ENCODE measurements around the gene NUP188.

NUP188 gene

DNA sequence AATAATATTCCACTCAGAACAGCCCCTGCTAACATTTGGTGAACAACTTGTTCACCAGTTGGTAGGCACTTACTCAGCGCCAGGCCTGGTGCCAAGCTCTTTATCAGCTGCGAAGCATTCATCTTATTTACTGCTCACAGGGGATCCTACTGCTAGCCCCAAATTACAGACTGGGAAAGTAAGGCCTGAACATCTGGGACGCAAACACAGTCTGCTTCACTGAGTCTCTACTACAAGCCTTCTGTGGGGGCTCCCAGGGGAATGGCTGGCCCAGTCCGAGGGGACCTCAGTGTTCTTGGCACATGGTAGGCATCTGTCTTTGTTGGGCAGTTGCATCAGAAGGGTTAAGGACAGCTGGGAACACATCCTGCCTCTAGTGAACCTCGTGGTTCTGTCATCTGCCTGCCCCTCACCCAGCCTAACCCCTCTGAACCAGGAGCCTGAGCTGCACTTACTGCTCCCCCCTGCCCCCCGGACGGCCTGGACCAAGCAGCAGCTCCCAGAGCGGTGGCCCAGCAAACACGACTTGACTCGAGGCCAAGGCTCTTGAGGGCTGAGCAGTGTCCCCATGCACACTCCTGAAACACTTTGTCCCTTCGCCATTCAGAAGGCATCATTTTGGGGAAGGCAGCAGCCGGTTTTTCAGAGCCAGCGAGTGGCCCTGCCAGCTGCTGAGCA, 27.0 kb upstream of the NUP188 start, which contains the start of gene PHYHD1:
Gene PHYHD1, plus strand, starts transcription at position 602 of the 678 bp plus-strand sequence. CDS start 1,342 bp downstream, outside the sequence.
- TF ChIP-seq, protein P1, sequence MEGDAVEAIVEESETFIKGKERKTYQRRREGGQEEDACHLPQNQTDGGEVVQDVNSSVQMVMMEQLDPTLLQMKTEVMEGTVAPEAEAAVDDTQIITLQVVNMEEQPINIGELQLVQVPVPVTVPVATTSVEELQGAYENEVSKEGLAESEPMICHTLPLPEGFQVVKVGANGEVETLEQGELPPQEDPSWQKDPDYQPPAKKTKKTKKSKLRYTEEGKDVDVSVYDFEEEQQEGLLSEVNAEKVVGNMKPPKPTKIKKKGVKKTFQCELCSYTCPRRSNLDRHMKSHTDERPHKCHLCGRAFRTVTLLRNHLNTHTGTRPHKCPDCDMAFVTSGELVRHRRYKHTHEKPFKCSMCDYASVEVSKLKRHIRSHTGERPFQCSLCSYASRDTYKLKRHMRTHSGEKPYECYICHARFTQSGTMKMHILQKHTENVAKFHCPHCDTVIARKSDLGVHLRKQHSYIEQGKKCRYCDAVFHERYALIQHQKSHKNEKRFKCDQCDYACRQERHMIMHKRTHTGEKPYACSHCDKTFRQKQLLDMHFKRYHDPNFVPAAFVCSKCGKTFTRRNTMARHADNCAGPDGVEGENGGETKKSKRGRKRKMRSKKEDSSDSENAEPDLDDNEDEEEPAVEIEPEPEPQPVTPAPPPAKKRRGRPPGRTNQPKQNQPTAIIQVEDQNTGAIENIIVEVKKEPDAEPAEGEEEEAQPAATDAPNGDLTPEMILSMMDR (IDR thresholded peaks at IDR 0.05; ENCODE audit: control insufficient read depth, extremely low read depth, insufficient read depth), result no peak
- H3K4me3 ChIP-seq (ENCODE audit: low read depth, low read length), result no peak within 1 kb of the TSS
- no peak for DNase-seq (ENCODE audit: low read depth)

GRCh38 chr9:128921881-128922763, 25.4 kb upstream of the NUP188 start:
- H3K4me3 ChIP-seq (ENCODE audit: low read depth, low read length), result no peak overlapping the region
- TF ChIP-seq, protein P1 (IDR thresholded peaks at IDR 0.05; ENCODE audit: control insufficient read depth, extremely low read depth, insufficient read depth), result no peak

GRCh38 chr9:128923493-128923883, 24.0 kb upstream of the NUP188 start:
- TF ChIP-seq, protein P1 (IDR thresholded peaks at IDR 0.05; ENCODE audit: control insufficient read depth, extremely low read depth, insufficient read depth), result no peak
- DNase-seq (ENCODE audit: low read depth), result no peak
- H3K4me3 ChIP-seq (ENCODE audit: low read depth, low read length), result no peak overlapping the region

More at GRCh38 chr9:128921881-128922763, 25.4 kb upstream of the NUP188 start:
- DNase-seq (ENCODE audit: low read depth), result no peak

DNA sequence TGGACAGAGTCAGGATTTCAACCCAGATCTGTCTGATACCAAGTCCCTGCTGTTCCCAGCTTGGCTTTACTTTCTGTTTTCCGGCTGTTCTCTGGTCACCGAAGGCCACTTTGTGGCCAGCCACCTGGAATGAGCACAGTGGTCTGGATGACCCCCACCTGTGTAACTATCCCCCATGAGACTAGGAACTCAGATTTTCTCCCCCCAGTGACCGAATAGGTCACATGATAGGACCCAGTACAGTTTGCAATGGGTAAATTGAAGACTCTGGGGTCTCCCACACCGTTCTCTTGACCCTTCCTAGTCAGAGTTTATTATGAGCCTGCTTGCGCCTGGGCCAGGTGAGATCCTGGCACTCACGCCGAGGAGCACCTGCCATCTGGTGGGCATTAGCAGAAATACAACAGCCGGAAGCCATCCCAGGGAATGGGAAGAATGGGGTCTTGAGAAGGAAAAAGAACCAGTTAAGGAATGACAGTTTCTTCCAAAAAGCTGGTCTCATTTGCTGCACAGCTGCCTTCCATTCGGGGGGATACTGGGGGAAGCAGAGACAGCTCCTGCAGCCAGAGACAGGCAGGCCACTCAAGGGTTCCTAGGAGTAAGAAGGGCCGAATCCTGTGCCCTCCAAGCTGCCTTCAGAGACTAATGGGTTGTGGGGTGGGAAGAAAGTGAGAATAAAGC, 19.6 kb upstream of the NUP188 start:
- DNase-seq (ENCODE audit: low read depth), result no peak
- H3K4me3 ChIP-seq (ENCODE audit: low read depth, low read length), result no peak overlapping the region
- TF ChIP-seq, protein P1 (IDR thresholded peaks at IDR 0.05; ENCODE audit: control insufficient read depth, extremely low read depth, insufficient read depth), result peak; percentile 87

DNA sequence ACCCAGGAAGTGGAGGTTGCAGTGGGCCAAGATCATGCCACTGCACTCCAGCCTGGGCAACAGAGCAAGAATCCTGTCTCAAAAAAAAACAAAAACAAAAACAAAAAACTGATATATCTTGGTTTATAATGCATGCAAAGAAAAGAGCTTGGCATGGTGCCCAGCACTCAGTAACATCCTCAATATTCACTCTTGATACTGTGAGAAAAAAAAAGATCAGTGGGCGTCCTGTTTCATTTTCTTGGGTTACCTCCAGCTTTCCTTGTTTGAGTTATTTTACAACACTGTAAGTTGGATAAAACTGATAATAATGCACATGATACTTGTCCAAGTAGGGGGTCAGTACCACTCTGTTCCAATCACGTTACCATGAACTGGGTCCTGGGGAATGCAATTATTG, 18.9 kb upstream of the NUP188 start:
- H3K4me3 ChIP-seq (ENCODE audit: low read depth, low read length), result no peak overlapping the region
- TF ChIP-seq, protein P1 (IDR thresholded peaks at IDR 0.05; ENCODE audit: control insufficient read depth, extremely low read depth, insufficient read depth), result no peak
- DNase-seq (ENCODE audit: low read depth), result no peak

DNA sequence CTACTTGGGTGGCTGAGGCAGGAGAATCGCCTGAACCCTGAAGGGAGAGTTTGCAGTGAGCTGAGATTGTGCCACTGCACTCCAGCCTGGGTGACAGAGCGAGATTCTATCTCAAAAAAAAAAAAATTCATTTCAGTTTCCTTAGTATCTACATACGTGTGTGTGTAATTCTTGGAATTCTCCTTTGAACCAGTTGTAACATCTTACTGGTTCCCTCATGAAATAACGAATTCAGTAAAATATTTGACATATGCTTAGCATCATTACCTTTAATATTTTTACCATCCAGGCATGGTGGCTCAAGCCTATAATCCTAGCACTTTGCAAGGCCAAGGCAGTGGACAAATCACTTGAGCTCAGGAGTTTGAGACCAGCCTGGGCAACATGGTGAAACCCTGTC, 17.9 kb upstream of the NUP188 start:
- no peak for DNase-seq (ENCODE audit: low read depth)
- H3K4me3 ChIP-seq (ENCODE audit: low read depth, low read length), result no peak overlapping the region
- TF ChIP-seq, protein P1 (IDR thresholded peaks at IDR 0.05; ENCODE audit: control insufficient read depth, extremely low read depth, insufficient read depth), result no peak
